GM12801 (cell line): Measurements from ENCODE around the gene RFXANK.

Source experiments
- CTCF ChIP-seq: IDR thresholded peaks from one replicate; pipeline ENCODE4 v1.5.1; 2011; ENCODE audit warnings: control low read depth; ENCODE audit not compliant: insufficient read length; ENCODE audit errors: extremely low read depth

The RFXANK gene

GRCh38 chr19:19192910-19193423 lies 909 bp downstream of the RFXANK start:
- no peak for TF ChIP-seq CTCF

GRCh38 chr19:19193926-19194325 lies 1.9 kb downstream of the RFXANK start:
- no peak for TF ChIP-seq CTCF

- TF ChIP-seq CTCF = no peak
Measured at GRCh38 chr19:19201697-19202630, 9.9 kb downstream of the RFXANK start.

GRCh38 chr19:19202707-19203011 lies 10.6 kb downstream of the RFXANK start:
- no peak for TF ChIP-seq CTCF

- no peak for TF ChIP-seq CTCF
Measured at GRCh38 chr19:19203012-19203856, 11.2 kb downstream of the RFXANK start, which contains the start of gene NR2C2AP. Gene NR2C2AP, minus strand, starts transcription at chr19:19203414. Its CDS starts 354 bp downstream, at chr19:19203060.

GRCh38 chr19:19204181-19204580 lies 12.1 kb downstream of the RFXANK start:
- TF ChIP-seq CTCF = no peak
